H9 (cell line): ENCODE data around the gene RAB40B. TPM values are rescaled to one million over a fixed set of nuclear protein-coding genes. Genes with fewer than 3 reads are reported as not detected.
A peak's percentile ranks its signal among the peaks of the same experiment; 100 is the strongest.

Experiments
- DNase-seq: peaks from one replicate; pipeline ENCODE4 v3.0.0-alpha.2; 2017
- H2AFZ ChIP-seq: one replicate; pipeline ENCODE4 v1.6.1; 2013; ENCODE audit warnings: mild to moderate bottlenecking, low read length, control low read depth, moderate library complexity
- H2AK5ac ChIP-seq: 2 replicates; pipeline ENCODE4 v1.6.1; 2013; ENCODE audit warnings: low read length, control low read depth, mixed read lengths; ENCODE audit not compliant: insufficient read length
- H2BK120ac ChIP-seq: one replicate; pipeline ENCODE4 v1.6.1; 2013; ENCODE audit warnings: low read depth, mild to moderate bottlenecking, low read length, control low read depth, inconsistent platforms; ENCODE audit not compliant: poor library complexity, severe bottlenecking
- H2BK12ac ChIP-seq: 2 replicates; pipeline ENCODE4 v1.6.1; 2013; ENCODE audit warnings: low read length, control low read depth, mixed read lengths, low read depth; ENCODE audit not compliant: insufficient read length
- H2BK15ac ChIP-seq: 2 replicates; pipeline ENCODE4 v1.6.1; 2013; ENCODE audit warnings: low read depth, low read length, control low read depth
- H2BK20ac ChIP-seq: one replicate; pipeline ENCODE4 v1.6.1; 2013; ENCODE audit warnings: low read depth, mild to moderate bottlenecking, low read length, control low read depth, inconsistent platforms; ENCODE audit not compliant: poor library complexity, severe bottlenecking
- H2BK5ac ChIP-seq: 2 replicates; pipeline ENCODE4 v1.6.1; 2013; ENCODE audit warnings: low read length, control low read depth, mixed read lengths; ENCODE audit not compliant: insufficient read length
- H3K14ac ChIP-seq: 2 replicates; pipeline ENCODE4 v1.6.1; 2013; ENCODE audit warnings: low read length, control low read depth; ENCODE audit not compliant: insufficient read depth
- H3K18ac ChIP-seq: 2 replicates; pipeline ENCODE4 v1.6.1; 2013; ENCODE audit warnings: low read depth, mild to moderate bottlenecking, mixed read lengths, low read length, control low read depth; ENCODE audit not compliant: insufficient read length
- H3K23ac ChIP-seq: 2 replicates; pipeline ENCODE4 v1.6.1; 2013; ENCODE audit warnings: low read length, control low read depth, mixed read lengths, low read depth; ENCODE audit not compliant: insufficient read length
- H3K23me2 ChIP-seq: 2 replicates; pipeline ENCODE4 v1.6.1; 2013; ENCODE audit warnings: low read depth, mild to moderate bottlenecking, mixed read lengths, low read length, control low read depth; ENCODE audit not compliant: insufficient read length, poor library complexity, severe bottlenecking
- H3K27ac ChIP-seq: 2 replicates; pipeline ENCODE4 v1.5.1; 2013; ENCODE audit warnings: low read length, control low read depth, mixed read lengths, low read depth; ENCODE audit not compliant: insufficient read length
- H3K27me3 ChIP-seq: 2 replicates; pipeline ENCODE4 v1.6.1; 2013; ENCODE audit warnings: low read length, control low read depth, inconsistent platforms; ENCODE audit not compliant: insufficient read depth
- H3K4ac ChIP-seq: 2 replicates; pipeline ENCODE4 v1.6.1; 2013; ENCODE audit warnings: low read depth, mild to moderate bottlenecking, control low read depth, inconsistent platforms, low read length, moderate library complexity
- H3K4me1 ChIP-seq: 2 replicates; pipeline ENCODE4 v1.6.1; 2013; ENCODE audit warnings: low read length, control low read depth, inconsistent platforms; ENCODE audit not compliant: insufficient read depth
- H3K4me2 ChIP-seq: 2 replicates; pipeline ENCODE4 v1.6.1; 2013; ENCODE audit warnings: low read length, control low read depth, mixed read lengths; ENCODE audit not compliant: insufficient read length, insufficient read depth
- H3K56ac ChIP-seq: 2 replicates; pipeline ENCODE4 v1.6.1; 2013; ENCODE audit warnings: low read depth, mild to moderate bottlenecking, mixed read lengths, low read length, control low read depth; ENCODE audit not compliant: insufficient read length
- H3K79me1 ChIP-seq: 2 replicates; pipeline ENCODE4 v1.6.1; 2013; ENCODE audit warnings: low read depth, mild to moderate bottlenecking, moderate library complexity, low read length, control low read depth, inconsistent platforms; ENCODE audit not compliant: insufficient read depth, poor library complexity, severe bottlenecking
- H3K79me2 ChIP-seq: 2 replicates; pipeline ENCODE4 v1.6.1; 2013; ENCODE audit warnings: low read length, control low read depth, inconsistent platforms; ENCODE audit not compliant: insufficient read depth
- H3K9ac ChIP-seq: 2 replicates; pipeline ENCODE4 v1.6.1; 2013; ENCODE audit warnings: low read length, control low read depth, mixed read lengths; ENCODE audit not compliant: insufficient read length; ENCODE audit errors: extremely low read depth
- H3K9me3 ChIP-seq: one replicate; pipeline ENCODE4 v1.6.1; 2013; ENCODE audit warnings: low read depth, low read length, inconsistent platforms; ENCODE audit not compliant: control insufficient read depth
- H3T11ph ChIP-seq: one replicate; pipeline ENCODE4 v1.6.1; 2013; ENCODE audit warnings: mild to moderate bottlenecking, low read length, control low read depth, inconsistent platforms
- H4K20me1 ChIP-seq: one replicate; pipeline ENCODE4 v1.6.1; 2013; ENCODE audit not compliant: control insufficient read depth, insufficient read length, insufficient read depth
- H4K5ac ChIP-seq: 2 replicates; pipeline ENCODE4 v1.6.1; 2013; ENCODE audit warnings: low read depth, mild to moderate bottlenecking, mixed read lengths, low read length, control low read depth; ENCODE audit not compliant: insufficient read length
- H4K8ac ChIP-seq: replicated peaks from 2 replicates; pipeline ENCODE4 v1.6.1; 2013; ENCODE audit warnings: low read length, control low read depth, mixed read lengths, low read depth; ENCODE audit not compliant: insufficient read length
- H4K91ac ChIP-seq: 2 replicates; pipeline ENCODE4 v1.6.1; 2013; ENCODE audit warnings: low read depth, mild to moderate bottlenecking, moderate library complexity, mixed read lengths, low read length, control low read depth; ENCODE audit not compliant: insufficient read length
- H3K27ac Mint-ChIP-seq, 3 experiments: 2 replicates in 2 of 3; 3 replicates in 1 of 3; pipeline ENCODE4 v1.8.0; 2020 to 2021; ENCODE audit warnings: mixed read lengths in 3 of 3, mild to moderate bottlenecking in 1 of 3, moderate library complexity in 1 of 3
- H3K27me3 Mint-ChIP-seq: 2 replicates; pipeline ENCODE4 v1.8.0; 2021; ENCODE audit warnings: low read depth, mild to moderate bottlenecking, moderate library complexity, mixed read lengths
- H3K36me3 Mint-ChIP-seq, 3 experiments: 2 replicates in 2 of 3; 3 replicates in 1 of 3; pipeline ENCODE4 v1.8.0; 2020 to 2021; ENCODE audit warnings: low read depth in 3 of 3, mixed read lengths in 3 of 3; ENCODE audit not compliant: insufficient read depth in 1 of 3
- H3K4me1 Mint-ChIP-seq, 2 experiments: 2 replicates each; pipeline ENCODE4 v1.8.0; 2020; ENCODE audit warnings: mixed read lengths in 2 of 2
- H3K4me3 Mint-ChIP-seq, 2 experiments: 2 replicates in 1 of 2; 3 replicates in 1 of 2; pipeline ENCODE4 v1.8.0; 2020 to 2021; ENCODE audit warnings: mild to moderate bottlenecking in 2 of 2, mixed read lengths in 2 of 2, moderate library complexity in 1 of 2
- H3K9me3 Mint-ChIP-seq, 2 experiments: 2 replicates in 1 of 2; 3 replicates in 1 of 2; pipeline ENCODE4 v1.8.0; 2020; ENCODE audit warnings: mild to moderate bottlenecking in 2 of 2, mixed read lengths in 2 of 2, moderate library complexity in 1 of 2
- WGBS: extraction: QIAGEN DNeasy Blood & Tissue Kit; methylation state at CpG from one replicate; pipeline ENCODE4 v1.1.7; 2013; ENCODE audit warnings: missing lambda C conversion rate, low lambda C conversion rate, mixed read lengths; ENCODE audit not compliant: insufficient read length; ENCODE audit errors: extremely low coverage; 5-methylcytosine and 5-hydroxymethylcytosine counted together
- total RNA-seq: library from RNA; stranded (reverse); gene quantifications from 2 replicates; pipeline ENCODE4 v1.2.1, GENCODE V29; 2021
- TF ChIP-seq, protein P1 (sequence below): fragments of 200-600 bp; sonication (generic); conservative IDR thresholded peaks from 3 replicates; pipeline ENCODE4 v1.8.0; 2021; ENCODE audit warnings: antibody characterized with exemption, mild to moderate bottlenecking

RAB40B gene
- total RNA-seq, 1 experiment from 2014 or later, result 3.5 TPM

DNA sequence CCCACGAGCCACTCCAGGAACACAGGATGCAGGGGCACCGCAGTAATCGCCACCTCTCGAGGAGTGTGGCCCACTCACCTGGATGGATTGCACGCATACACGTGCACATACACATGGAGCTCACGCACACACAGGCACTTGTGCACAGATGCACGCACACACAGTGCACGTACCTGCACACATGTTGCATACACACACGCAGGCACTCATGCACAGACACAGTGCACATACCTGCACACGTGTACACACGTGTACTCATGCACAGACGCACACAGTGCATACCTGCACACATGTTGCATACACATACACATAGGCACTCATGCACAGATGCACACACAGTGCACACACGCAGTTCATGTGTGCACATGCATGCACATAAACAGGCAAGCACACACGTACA is 38.6 kb downstream of the RAB40B start:
- Histone ChIP-seq H4K8ac (peak overlapping the region; percentile 17), H4K20me1 (no peaks in the 10 kb centered on the region), H2AK5ac (no peak overlapping the region), H3K4me1 (no peaks in the 10 kb centered on the region), H2BK12ac (no peak overlapping the region), H2BK15ac (no peak overlapping the region), H3K27ac (no peak overlapping the region), H3K23me2 (no peaks in the 10 kb centered on the region), H4K91ac (no peak overlapping the region), H3K18ac (no peak overlapping the region), H2BK20ac (no peak overlapping the region), H4K5ac (peak overlapping the region; percentile 11), H3K27me3 (no peaks in the 10 kb centered on the region), H3K4ac (no peak overlapping the region), H2AFZ (no peak overlapping the region), H3K23ac (no peak overlapping the region), H3K4me2 (no peak overlapping the region), H2BK120ac (no peak overlapping the region), H3T11ph (no peak overlapping the region), H2BK5ac (no peak overlapping the region), H3K79me1 (no peaks in the 10 kb centered on the region), H3K14ac (no peak overlapping the region), H3K9ac (no peak overlapping the region), H3K56ac (no peak overlapping the region), H3K9me3 (no peaks in the 10 kb centered on the region), H3K79me2 (no peaks in the 10 kb centered on the region)
- no peak overlapping the region for H3K4me3 Mint-ChIP-seq
- H3K27me3 Mint-ChIP-seq, result no peaks in the 10 kb centered on the region
- WGBS, result no CpG with 5 or more reads among the region's 15 CpGs
- 0 out of 7 replicates have a peak overlapping the region, but pooled peaks of 1 of the 3 experiments have one; percentile 55 for H3K27ac Mint-ChIP-seq
- peaks cover 0 to 8% of the 10 kb centered on the region in 2 experiments; a peak in 1 of 5 replicates for H3K9me3 Mint-ChIP-seq
- DNase-seq, result no peak
- no peaks in the 10 kb centered on the region; a peak in 1 of 7 replicates for H3K36me3 Mint-ChIP-seq
- peaks cover under 1 to 1% of the 10 kb centered on the region in 2 experiments; a peak in 3 of 4 replicates for H3K4me1 Mint-ChIP-seq
- TF ChIP-seq, protein P1, sequence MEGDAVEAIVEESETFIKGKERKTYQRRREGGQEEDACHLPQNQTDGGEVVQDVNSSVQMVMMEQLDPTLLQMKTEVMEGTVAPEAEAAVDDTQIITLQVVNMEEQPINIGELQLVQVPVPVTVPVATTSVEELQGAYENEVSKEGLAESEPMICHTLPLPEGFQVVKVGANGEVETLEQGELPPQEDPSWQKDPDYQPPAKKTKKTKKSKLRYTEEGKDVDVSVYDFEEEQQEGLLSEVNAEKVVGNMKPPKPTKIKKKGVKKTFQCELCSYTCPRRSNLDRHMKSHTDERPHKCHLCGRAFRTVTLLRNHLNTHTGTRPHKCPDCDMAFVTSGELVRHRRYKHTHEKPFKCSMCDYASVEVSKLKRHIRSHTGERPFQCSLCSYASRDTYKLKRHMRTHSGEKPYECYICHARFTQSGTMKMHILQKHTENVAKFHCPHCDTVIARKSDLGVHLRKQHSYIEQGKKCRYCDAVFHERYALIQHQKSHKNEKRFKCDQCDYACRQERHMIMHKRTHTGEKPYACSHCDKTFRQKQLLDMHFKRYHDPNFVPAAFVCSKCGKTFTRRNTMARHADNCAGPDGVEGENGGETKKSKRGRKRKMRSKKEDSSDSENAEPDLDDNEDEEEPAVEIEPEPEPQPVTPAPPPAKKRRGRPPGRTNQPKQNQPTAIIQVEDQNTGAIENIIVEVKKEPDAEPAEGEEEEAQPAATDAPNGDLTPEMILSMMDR, result no peak
